Caki2 (cell line): ENCODE results near the gene WDFY3. TPM values are rescaled to one million over a fixed set of nuclear protein-coding genes. Genes with fewer than 3 reads are reported as not detected.
"Not testable (repeated sequence)": the region's sequence is repeated elsewhere in the genome, so short reads cannot be mapped to it uniquely, and the experiment has no call there.

Source experiments
- DNase-seq: peaks from one replicate; pipeline ENCODE4 v3.0.0-alpha.2; 2015; ENCODE audit warnings: low read depth
- in situ Hi-C: cut with HindIII; loops from 2 replicates; pipeline ENCODE4 v1.10.0; 2016; ENCODE audit warnings: low sequenced_read_pairs, low pct_unique_long_range_greater_than_20kb, mixed read lengths
- total RNA-seq: library from RNA; depleted of rRNA; stranded (reverse); fragments of >200 nt; shearing (Covaris generic); gene quantifications from 2 replicates; pipeline ENCODE4 v1.2.3, GENCODE V29; 2014; ENCODE audit warnings: low replicate concordance

WDFY3 gene
- total RNA-seq, 1 experiment from 2014 or later = 30.3 TPM

GRCh38 chr4:84826681-84827080, 139.8 kb downstream of the WDFY3 start:
- in situ Hi-C loops = no loop called here
- no peak for DNase-seq

GRCh38 chr4:84825701-84826341, 140.7 kb downstream of the WDFY3 start:
- no peak for DNase-seq
- in situ Hi-C loops = no loop called here

GRCh38 chr4:84821064-84821463, 145.4 kb downstream of the WDFY3 start:
- DNase-seq = no peak
- in situ Hi-C loops = no loop called here

DNA sequence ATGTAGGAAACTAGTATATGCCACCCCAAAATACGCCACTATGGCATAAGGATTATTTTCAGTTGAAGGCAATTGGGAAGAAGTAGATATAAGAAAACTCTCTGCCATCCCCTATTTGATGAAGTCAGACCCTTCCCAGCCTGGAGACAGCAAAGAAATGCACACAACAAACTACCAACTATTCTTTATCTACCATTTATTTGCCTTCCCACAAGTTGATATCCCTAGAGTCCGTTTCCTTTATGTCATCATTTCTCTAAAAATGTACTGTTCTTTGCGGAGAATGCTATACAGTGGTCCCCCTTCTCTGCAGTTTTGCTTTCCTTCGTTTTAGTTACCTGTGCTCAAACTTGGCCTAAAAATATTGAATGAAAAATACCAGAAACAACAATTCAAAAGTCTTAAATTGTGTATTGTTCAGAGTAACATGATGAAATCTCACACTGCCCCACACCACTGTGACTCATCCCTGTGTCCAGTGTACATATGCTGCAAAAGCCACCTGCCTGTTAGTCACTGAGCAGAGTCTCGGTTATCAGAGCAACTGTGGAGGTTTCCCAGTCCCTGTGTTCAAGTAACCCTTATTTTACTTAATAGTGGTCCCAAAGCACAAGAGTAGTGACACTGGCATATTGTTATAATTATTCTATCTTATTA, 152.3 kb downstream of the WDFY3 start:
- peak; percentile 61 for DNase-seq
- in situ Hi-C loops = no loop called here

DNA sequence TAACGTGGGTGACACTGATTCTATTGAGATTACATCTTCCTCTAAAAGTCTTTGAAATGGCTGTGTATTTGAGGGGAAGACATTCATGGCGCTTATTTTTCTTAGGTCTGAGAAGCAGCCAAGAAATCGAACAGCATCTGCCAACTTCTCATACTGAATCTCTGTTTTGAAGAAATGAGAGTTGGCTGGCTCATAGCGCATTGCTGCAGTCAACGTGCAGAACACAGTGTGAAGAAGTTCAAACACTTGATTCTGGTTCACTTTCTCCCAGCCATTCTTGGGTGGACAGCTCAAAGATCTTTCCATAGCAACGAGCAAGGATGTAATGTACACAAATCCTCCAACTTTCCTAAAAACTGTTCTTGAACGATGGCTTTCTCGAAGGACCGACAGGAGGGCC, 156.5 kb downstream of the WDFY3 start:
- in situ Hi-C loops = no loop called here

DNA sequence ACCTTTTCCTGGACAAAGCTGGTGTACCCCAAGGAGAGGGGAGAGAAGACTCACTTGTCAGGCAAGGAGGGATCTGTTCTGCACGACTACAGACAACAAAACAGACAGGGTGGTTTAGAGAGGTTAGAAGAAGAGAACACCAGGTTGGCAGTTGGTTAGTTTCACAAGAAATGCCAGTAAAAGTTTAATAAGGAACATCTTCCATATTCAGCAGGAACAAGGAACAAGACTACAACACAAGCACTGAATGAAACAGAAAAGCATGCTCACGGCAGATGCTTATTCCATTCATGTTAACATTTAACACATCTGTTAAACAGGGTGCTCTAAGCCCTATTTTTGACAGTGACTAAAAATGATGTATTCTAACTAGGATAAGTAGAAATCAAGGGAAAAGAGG, 158.2 kb downstream of the WDFY3 start:
- in situ Hi-C loops = no loop called here
- no peak for DNase-seq

More for the DNA sequence above, 156.5 kb downstream of the WDFY3 start:
- no peak for DNase-seq

DNA sequence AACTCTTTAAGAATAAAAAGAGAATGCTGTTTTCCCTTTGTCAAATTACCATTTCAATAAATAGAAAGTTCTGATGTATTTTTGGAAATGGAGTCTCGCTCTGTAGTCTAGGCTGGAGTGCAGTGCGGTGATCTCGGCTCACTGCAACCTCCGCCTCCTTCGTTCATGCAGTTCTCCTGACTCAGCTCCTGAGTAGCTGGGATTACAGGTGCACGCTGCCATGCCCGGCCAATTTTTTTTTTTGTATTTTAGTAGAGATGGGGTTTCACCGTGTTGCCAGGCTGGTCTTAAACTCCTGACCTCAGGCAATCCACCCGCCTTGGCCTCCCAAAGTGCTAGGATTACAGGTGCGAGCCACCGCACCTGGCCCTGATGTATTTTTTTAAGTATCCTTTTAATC, 159.9 kb downstream of the WDFY3 start:
- DNase-seq, in situ Hi-C loops: not testable (repeated sequence)

DNA sequence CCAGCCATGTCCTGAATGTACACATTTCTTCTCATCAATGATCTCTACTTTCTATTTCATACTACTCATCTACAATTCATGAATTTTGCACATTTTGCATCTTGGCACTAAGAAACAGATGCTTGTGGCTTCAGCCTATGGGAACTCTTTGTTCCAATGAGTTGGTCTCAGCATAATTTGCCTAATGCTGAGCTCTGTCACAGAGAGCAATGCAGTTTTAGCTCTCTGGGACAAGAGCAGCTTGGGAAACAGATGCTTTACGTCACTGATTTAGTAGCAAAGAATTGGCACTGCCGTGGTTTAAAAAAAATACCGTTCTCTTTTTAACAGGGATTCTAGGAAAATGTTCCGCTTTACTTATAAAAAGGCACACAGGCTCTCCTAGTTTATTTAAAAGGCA, 162.4 kb downstream of the WDFY3 start:
- in situ Hi-C loops = no loop called here
- no peak for DNase-seq

- DNase-seq = no peak
- in situ Hi-C loops = no loop called here
These were observed 162.8 kb downstream of the WDFY3 start for GRCh38 chr4:84803720-84804119.

- in situ Hi-C loops = no loop called here
- DNase-seq = no peak
These were observed 163.4 kb downstream of the WDFY3 start for GRCh38 chr4:84803116-84803515.

GRCh38 chr4:84800256-84800655, 166.2 kb downstream of the WDFY3 start:
- in situ Hi-C loops = no loop called here
- DNase-seq = no peak

- in situ Hi-C loops = no loop called here
- no peak for DNase-seq
These were observed 167.2 kb downstream of the WDFY3 start for GRCh38 chr4:84799318-84799717.

DNA sequence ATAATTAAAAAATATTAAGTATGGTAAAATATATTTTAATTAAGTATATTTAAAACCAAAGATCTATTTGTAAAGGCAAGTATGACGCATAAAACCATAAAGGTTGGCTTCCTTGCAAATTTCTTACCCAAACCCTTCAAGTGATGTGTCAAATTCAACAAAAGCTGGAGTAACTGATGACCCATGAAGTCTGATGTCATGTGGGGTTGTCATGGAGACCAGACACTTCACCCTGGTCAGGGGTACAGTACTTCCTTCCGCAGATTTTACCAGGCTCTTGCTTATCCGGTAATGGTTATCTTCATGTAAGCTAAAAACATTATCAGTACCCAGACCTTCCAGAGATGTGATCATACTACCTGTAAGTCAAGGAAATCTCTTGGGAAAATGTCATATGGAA, 170.1 kb downstream of the WDFY3 start:
- in situ Hi-C loops = no loop called here
- no peak for DNase-seq

DNA sequence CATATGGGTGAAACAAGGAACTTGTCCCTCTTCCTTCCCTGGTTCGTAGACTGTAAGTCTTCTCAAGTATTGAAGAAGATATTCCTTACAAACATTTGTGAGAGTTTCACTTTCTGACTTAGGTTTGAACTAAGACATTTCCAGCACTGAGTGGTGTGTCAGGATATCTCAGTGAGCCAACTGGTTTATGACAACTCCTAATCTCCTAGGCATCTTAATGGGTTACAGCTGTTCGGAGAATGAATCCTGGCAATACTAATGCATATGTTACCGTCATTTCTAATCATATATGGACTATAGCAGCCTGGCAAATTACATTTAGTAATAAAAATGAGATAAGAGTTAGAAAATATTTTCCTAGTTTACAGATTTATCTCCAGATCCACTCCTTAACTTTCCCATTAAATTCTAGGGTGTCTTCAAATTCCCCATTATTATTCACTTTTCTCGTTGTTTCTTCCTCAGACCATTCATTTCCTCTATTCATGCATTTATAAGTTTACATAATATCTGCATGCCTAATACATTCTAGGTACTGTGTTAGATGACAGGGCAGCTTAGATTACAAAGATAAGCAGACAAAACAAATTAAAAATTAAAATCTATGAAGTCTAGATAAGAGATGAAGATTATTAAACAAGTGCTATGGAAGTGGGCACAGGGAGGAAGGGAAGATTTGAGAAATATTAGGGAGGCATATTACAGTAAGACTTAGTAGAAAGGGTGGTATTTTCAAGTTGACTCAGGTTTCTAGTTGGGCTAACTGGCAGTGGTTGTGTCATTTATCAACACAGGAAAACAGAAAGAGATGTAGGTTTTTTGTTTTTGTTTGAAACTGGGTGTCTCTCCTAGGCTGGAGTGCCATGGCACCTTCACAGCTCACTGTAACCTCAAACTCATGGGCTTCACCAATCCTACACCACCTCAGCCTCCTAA, 173.9 kb downstream of the WDFY3 start:
- in situ Hi-C loops = no loop called here

DNA sequence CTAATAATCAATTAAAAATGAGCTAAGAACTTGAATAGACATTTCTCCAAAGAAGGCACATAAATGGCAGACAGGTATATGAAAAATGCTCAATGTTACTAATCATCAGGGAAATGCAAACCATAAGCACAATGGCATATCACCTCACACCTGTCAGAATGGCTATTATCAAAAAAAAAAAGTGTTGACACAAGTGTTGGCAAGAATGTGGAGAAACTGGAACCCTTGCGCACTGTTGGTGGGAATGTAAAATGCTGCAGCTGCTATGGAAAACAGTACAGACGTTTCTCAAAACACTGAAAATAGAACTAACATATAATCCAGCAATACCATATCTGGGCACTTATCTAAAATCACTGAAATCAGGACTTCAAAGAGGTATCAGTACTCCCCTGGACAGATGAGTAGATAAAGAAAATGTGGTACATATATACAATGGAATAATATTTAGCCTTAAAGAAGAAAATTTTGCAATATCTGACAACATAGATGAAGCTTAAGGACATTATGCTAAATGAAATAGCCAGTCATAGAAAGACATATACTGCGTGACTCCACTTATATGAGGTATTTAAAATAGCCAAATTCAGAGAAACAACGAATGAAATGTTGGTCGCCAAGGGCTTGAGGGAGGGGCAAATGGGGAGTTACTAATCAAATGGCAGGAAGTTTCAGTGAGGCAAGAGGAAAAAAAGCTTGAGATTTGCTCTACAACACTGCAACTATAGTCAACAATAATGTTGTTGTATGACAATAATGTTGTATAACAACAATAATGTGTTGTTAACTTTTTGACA, 175.5 kb downstream of the WDFY3 start:
- in situ Hi-C loops = no loop called here
- DNase-seq = no peak

More for the DNA sequence above, 173.9 kb downstream of the WDFY3 start:
- DNase-seq = no peak

DNA sequence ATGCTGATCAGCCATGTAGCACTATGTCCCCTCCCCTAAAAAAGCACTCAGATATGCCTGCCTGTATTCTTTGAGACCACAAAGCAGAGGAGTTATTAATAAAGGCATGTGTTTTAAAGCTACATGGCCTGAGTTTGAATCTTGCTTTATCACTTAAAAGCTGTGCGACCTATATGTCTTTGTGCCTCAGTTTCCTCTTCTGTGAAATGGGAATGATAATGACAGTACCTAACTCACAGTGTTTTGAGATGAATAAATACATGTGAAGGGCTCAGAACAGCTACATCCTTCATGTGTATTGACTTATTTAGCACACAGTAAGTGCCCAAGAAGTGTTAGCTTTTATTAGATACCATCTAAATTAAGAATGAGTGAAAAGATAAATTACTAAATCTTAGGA, 180.0 kb downstream of the WDFY3 start:
- DNase-seq = no peak
- in situ Hi-C loops = no loop called here

- in situ Hi-C loops = no loop called here
These were observed 184.0 kb downstream of the WDFY3 start for GRCh38 chr4:84782517-84782916.

DNA sequence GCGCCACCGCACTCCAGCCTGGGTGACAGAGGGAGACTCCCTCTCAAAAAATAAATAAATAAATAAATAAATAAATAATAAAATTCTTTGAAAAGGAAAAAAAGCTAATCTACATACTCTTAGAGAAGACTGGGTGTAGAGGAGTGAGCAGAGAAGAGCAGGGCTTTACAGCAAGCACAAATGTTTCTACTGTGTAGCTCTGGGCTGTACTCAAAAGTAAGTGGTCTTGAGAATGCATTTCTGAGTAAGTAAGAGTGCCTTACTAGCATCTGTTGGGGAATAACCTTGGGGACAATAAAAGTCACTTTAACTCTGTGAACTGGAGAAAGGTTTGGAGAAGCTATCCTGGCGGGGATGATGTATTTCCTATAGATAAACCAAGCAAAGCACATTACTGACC, 185.8 kb downstream of the WDFY3 start:
- no peak for DNase-seq
- in situ Hi-C loops = no loop called here

More at GRCh38 chr4:84782517-84782916, 184.0 kb downstream of the WDFY3 start:
- DNase-seq = no peak
